ENCODE results near the gene C5orf47.
"Not testable (repeated sequence)": the region's sequence is repeated elsewhere in the genome, so short reads cannot be mapped to it uniquely, and the experiment has no call there.

The C5orf47 gene

GRCh38 chr5:173970878-173971650 lies 17.9 kb upstream of the C5orf47 start:
- DNase-seq, result no peak

GRCh38 chr5:173971681-173972345 lies 17.2 kb upstream of the C5orf47 start:
- DNase-seq, result no peak

- no peak for DNase-seq
Observed at GRCh38 chr5:173972607-173972924, 16.4 kb upstream of the C5orf47 start.

- DNase-seq, result peak; percentile 55
Observed at GRCh38 chr5:173972925-173973615, 15.9 kb upstream of the C5orf47 start.

- DNase-seq, result no peak
Observed at GRCh38 chr5:173973616-173973969, 15.4 kb upstream of the C5orf47 start.

GRCh38 chr5:173974688-173975239 lies 14.2 kb upstream of the C5orf47 start:
- DNase-seq, result no peak

- no peak for DNase-seq
Observed at GRCh38 chr5:173981185-173981761, 7.7 kb upstream of the C5orf47 start.

GRCh38 chr5:173984218-173984617 lies 4.8 kb upstream of the C5orf47 start:
- no peak for DNase-seq

GRCh38 chr5:173989432-173990082 lies 587 bp downstream of the C5orf47 start:
- DNase-seq, result no peak

GRCh38 chr5:173997331-173997730 lies 8.4 kb downstream of the C5orf47 start:
- DNase-seq, result no peak

GRCh38 chr5:173998531-173998930 lies 9.6 kb downstream of the C5orf47 start:
- no peak for DNase-seq

GRCh38 chr5:174000076-174000475 lies 11.1 kb downstream of the C5orf47 start:
- no peak for DNase-seq

- DNase-seq, result no peak
Observed at GRCh38 chr5:174003795-174004194, 14.8 kb downstream of the C5orf47 start.

- DNase-seq, result no peak
Observed at GRCh38 chr5:174008922-174009321, 20.0 kb downstream of the C5orf47 start.

- no peak for DNase-seq
Observed at GRCh38 chr5:174010365-174010764, 21.4 kb downstream of the C5orf47 start.

GRCh38 chr5:174011441-174011840 lies 22.5 kb downstream of the C5orf47 start:
- no peak for DNase-seq

GRCh38 chr5:174020069-174020927 lies 31.3 kb downstream of the C5orf47 start:
- DNase-seq, result not testable (repeated sequence)

- DNase-seq, result no peak
Observed at GRCh38 chr5:174020928-174021304, 31.9 kb downstream of the C5orf47 start.

- DNase-seq, result no peak
Observed at GRCh38 chr5:174022384-174023095, 33.6 kb downstream of the C5orf47 start.

GRCh38 chr5:174030286-174030685 lies 41.3 kb downstream of the C5orf47 start:
- no peak for DNase-seq
